GM23248 (cell line): ENCODE results near the gene OTOGL.

Experiments used
- EZH2 ChIP-seq: fragments of 200-600 bp; sonication (generic); IDR thresholded peaks from 2 replicates; pipeline ENCODE4 v1.6.1; 2018; ENCODE audit warnings: antibody characterized with exemption, mild to moderate bottlenecking; ENCODE audit not compliant: insufficient read depth, poor library complexity, severe bottlenecking
- EZH2phosphoT487 ChIP-seq: fragments of 200-600 bp; sonication (generic); IDR thresholded peaks from 2 replicates; pipeline ENCODE4 v1.6.1; 2018; ENCODE audit warnings: antibody characterized with exemption, moderate library complexity, mild to moderate bottlenecking, low read depth; ENCODE audit not compliant: insufficient read depth

DNA sequence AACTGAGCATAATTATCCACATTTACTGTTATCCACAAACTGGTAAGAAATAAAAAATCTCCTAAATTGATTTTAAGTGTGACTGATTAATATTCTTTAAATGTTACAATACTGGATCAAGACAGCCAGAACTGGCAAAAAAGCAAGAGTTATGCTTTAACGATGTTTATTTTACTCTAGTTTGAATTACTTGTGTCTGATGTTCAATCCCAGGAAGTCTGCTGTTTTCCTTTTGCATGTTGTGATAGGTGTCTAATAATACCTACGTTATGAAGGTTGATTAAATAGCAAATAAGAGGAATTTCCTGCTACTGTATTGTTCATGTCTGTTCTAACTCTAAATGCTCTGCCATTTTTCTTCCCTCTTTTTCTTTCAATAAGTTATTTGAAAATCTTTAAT, 34.4 kb upstream of the OTOGL start:
- TF ChIP-seq EZH2: no peak
- no peak for TF ChIP-seq EZH2phosphoT487
